Umbilical cord (tissue), 2 donors: ENCODE measurements around the gene PTPA. TPM values are rescaled to one million over a fixed set of nuclear protein-coding genes. Genes with fewer than 3 reads are reported as not detected.
"Not testable (repeated sequence)": the region's sequence is repeated elsewhere in the genome, so short reads cannot be mapped to it uniquely, and the experiment has no call there.

Experiments used
- DNase-seq: peaks from one replicate; pipeline ENCODE4 v3.0.0-alpha.2; 2015; ENCODE audit warnings: low spot score
- total RNA-seq: library from RNA; depleted of rRNA; stranded (reverse); fragments of >200 nt; gene quantifications from one replicate; pipeline ENCODE4 v1.2.3, GENCODE V29; 2014; ENCODE audit warnings: low replicate concordance; ENCODE audit not compliant: insufficient read depth

PTPA gene
- total RNA-seq, 1 donor from 2014 or later = 24.1 TPM

DNA sequence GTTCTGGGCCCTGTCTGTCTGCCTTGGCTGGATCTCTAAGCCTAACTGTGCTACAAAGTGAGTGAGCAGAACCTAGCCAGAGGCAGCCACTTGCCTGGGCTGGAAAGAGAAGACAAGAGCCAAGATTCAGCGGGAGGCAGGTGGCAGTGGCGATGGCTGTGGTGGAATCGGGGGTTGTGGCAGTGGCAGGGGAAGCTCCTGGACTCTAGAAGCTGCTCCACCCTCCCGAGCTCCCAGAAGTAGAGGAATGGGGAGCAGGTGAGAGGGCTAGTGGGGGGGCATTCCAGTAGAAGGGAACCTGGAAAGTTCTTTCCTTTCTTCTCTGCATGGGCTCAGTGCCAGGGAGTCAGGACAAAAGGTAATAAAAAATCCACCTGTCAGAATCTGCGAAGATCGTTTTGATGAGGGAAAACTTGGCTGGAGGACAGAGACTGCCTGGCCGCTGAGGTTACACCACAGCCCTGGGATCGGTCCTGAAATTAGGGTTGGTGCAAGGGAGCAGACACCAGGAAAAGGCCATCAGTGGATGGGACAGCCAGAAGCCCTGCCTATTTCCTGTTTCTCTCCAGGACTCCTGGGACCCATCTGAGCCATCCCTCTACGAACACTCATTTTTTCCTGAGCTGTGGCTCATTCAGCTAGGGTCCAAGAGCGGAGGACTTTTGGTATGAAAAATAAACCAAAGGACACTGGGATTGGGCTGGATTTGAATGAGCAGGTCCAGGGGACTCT, 2.2 kb upstream of the PTPA start:
- no peak for DNase-seq

DNA sequence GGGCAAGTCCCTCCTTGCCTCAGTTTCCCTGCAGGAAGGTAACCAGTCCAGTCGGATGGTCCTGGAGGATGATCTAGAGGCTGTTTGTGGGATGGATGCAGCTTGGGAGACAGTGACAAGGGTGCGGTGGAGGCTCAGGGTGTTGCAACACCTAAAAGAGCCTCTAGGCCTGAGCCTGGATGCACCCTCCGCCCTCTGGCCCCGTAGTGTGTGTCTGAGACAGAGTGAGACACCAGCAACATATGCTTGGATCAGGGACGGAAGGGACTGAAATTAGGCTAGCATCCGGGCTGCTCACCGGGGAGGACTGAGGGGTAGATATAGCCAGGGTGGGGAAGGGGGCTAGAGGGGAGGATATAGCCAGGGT, 1.7 kb upstream of the PTPA start:
- DNase-seq = no peak

DNA sequence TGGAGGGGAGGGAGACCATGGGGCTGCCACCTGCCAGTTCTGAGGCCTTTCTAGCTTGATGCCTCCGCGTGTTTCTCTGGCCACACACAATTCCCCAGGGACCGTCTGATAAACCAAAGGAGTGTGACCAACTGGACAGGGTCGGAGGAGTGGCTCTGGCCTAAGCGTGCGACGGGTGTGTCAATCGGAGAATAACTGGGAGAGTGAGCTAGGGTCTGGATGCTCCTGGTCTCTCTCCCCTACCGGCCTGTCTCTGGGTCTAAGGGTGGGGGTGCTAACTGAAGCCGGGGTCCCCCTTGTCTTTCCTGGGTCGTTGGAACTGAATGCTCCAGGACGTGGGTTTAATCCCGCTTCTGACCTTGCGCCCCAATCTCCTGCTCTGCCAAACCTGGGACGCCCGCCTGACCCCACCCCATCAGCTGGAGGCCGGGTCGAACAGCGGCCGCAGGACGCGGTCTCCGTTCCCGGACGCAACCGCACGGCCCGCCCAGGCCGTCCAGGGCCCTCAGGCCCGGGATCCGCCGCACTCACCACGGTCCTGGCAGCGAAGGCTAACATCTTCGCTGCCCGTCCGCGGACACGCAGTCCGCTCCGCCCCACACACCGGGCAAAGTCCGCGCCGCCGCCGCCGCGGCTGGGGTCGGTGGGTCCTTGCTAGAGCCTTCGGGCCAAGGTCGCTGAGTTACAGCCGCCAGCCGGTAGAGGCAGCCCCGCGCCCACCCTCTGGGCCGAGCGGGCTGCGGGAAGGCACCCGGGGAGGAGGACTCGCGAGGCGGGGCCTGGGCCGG, 1.1 kb upstream of the PTPA start:
- DNase-seq = no peak

DNA sequence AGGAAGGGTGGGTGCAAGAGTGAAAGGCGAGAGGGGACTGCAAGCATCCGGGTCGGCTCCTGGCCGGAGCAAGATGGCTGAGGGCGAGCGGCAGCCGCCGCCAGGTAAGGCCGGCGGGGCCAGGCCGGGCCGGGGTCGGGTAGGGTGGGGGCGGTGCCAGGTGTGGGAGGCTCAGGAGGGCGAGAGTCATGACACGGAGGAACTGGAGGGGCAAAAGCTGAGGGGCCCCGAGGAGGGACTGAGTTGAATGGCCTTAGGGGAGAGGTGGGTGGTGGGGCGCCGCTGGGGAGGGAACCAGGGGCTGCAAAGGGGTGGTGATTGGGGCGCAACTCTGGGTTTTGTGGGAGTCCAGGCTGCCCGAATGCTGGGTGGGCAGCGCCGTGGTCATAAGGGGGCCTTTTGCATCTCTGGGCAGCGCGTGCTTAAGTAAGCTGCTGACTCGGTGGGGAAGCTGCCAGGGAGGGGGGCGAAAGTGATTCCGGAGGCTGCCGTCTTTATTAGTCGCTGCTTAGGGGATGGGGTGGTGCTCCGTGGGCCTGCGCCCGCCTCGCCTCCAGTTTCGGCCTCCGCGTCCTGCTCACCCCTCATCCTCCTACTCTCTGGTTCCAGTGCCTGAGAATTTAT, 425 bp downstream of the PTPA start:
- peak; percentile 50 for DNase-seq

DNA sequence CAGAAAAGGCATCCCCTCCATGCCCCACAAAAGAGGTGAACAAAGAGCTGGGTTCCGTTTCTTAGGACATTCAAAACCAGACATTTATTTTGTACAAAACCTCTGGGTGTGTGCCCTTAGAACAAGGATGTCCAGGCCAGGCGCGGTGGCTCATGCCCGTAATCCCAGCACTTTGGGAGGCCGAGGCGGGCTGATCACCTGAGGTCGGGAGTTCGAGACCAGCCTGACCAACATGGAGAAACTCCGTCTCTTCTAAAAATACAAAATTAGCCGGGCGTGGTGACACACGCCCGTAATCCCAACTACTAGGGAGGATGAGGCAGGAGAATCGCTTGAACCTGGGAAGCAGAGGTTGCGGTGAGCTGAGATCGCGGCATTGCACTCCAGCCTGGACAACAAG, 1.3 kb downstream of the PTPA start:
- DNase-seq = not testable (repeated sequence)

DNA sequence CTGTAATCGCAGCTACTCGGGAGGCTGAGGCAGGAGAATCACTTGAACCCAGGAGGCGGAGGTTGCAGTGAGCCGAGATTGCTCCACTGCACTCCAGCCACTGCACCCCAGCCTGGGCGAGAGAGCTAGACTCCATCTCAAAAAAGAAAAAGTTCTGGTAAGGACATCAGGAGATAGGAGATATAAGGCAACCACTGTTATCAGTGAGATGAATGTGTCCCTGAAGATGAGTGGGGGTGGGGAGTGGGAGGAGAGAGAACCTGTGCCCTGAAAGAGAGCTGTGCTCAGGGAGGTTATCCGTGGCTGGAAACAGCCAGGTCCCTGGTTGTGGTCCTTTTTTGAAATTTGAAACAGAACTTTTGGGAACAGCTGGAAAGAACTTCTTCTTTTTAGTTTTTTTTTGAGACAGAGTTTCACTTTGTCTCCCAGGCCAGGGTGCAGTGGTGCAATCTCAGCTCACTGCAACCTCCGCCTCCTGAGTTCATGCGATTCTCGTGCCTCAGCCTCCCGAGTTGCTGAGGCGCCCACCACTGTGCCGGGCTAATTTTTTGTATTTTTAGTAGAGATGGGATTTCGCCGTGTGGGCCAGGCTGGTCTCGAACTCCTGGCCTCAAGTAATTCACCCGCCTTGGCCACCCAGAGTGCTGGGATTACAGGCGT, 2.6 kb downstream of the PTPA start:
- no peak for DNase-seq

DNA sequence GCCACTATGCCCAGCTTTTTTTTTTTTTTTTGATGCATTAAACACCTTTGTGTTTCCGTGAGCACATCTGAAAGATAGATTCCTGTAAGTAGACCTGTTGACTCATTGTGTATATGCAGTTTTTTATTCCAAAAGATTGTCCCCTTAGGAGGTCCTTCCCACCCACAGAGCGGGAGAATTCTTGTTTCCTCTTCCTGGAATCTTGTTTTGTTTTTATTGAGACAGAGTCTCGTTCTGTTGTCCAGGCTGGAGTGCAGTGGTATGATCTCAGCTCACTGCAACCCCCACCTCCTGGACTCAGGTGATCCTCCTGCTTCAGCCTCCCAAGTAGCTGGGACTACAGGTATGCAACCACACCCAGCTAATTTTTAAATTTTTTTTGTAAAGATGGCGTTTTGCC, 7.6 kb downstream of the PTPA start:
- DNase-seq = no peak

DNA sequence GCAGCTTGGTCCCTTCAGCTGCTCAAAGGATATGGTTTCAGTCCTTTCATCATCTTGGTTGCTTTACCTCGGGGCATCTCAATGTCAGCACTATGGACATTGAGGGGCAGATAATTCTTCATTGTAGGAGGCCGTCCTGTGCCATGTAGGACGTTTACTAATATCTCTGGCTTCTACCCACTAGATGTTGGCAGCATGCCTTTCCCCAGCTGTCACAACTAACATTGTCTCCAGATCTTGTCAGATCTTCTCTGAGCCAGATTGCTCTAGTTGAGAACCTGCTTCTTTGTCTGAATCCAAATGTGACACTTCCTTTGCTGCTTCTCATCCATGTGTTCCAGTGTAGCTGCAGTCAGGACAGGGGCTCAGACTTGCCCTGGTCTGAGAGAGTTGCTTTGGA, 10.3 kb downstream of the PTPA start:
- DNase-seq = no peak

DNA sequence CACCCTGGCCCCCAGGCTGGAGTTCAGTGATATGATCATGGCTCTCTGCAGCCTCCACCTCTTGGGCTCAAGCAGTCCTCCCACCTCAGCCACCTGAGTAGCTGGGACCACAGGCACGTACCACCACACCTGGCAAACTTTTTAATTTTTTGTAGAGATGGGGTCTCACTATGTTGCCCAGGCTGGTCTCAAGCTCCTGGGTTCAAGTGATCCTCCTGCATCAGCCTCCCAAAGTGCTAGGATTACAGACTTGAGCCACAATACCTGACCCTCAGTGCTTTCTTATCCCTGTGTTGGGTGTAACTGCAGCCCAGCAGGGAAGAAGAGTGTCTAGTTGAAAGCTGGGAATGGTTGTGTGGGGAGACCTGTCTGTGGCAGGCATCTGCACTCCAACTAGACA, 10.9 kb downstream of the PTPA start:
- no peak for DNase-seq

DNA sequence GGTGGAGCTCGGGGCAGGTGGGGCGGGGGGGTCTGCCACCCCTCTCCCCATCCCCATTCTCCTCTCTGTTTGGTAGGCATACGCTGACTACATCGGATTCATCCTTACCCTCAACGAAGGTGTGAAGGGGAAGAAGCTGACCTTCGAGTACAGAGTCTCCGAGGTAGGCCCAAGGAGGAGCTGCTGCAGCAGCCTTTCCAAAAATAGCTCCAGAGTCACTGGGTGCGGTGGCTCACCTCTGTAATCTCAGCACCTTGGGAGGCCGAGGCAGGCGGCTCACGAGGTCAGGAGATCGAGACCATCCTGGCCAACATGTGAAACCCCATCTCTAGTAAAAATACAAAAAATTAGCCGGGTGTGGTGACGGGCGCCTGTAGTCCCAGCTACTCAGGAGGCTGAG, 11.8 kb downstream of the PTPA start:
- not testable (repeated sequence) for DNase-seq

DNA sequence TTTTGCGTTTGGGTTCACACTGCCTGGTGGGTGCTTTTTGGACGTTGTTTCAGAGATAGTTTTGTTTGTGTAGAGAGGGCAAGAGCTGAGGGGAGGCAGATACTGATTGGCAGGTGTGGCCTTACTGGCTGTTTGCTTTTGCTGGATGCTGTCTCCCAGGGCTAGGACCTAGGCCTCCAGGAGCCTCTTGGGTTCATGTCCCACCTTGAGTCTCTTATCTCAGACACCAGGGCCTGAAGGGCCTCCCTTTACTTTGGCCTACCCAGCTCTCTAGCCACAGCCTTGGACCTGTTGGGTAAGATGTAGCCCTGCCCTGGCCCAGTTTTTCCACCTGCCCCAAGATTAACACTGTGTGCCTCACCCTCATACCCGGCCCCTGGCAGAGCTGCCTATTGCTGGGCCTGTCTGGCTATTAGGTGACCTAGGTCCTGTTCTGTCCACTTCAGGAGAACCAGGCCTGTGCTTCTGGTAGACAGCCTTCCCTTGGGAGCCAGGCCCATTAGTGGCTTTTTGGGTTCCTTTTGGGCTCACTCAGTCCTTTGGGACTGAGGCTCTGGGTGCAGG, 13.4 kb downstream of the PTPA start:
- DNase-seq = no peak

DNA sequence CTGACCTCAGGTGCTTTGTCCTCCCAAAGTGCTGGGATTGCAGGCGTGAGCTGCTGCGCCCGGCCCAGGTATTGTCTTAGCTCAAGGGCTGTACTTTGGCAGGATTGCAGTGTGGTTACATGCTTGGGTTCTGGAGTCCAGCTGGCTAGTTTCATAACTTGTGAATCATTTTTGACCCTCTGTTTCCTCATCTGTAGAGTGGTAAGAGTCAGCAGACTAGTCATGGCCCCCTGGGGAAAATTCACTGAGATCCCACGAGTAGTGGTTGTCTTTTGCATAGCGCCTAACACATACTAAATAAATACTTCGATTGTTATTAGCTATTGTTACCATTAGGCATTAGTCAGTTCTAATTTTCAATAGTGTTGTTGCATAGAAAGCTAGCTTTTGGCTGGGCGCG, 14.3 kb downstream of the PTPA start:
- DNase-seq = no peak

DNA sequence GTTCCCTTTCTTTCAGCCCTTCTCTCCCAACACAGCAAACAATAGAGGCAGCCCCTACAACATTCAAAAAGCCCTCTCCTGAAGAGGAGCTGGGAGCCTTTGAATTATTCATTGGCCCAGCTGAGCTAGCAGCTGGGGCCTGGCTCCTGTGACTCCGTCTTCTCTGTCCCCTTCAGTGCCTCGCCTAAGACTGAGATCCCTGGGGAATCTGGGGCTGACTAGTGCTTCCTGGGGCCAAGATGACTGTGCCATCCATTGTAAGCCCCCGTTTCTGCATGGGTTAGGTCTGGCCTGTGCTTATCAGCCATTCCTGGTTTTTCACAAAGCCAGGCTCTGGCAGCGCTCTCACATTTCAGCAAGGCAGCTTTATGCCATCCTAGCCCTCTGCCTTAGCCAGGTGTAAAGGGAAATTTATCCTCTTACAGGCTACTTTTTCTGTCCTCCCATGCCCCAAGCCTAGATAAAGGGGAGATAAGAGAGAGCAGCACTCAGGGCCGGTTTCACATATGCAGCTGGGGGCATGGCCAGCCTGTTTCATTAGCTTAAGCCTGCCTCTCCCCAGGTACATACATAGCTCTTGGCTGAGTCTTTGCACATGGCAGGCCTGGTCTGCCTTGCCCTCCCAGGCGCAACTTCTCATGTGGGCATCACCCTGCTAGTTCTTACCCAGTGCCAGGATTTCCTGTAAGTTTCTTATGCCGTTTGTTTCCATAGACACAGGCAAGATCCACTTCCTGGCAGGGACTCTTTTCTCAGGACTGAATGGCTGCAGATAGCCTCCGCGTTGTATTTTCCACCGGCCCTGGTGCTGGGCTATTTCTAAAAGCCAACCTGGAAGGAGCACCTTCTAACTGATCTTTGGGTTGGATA, 15.8 kb downstream of the PTPA start:
- no peak for DNase-seq

DNA sequence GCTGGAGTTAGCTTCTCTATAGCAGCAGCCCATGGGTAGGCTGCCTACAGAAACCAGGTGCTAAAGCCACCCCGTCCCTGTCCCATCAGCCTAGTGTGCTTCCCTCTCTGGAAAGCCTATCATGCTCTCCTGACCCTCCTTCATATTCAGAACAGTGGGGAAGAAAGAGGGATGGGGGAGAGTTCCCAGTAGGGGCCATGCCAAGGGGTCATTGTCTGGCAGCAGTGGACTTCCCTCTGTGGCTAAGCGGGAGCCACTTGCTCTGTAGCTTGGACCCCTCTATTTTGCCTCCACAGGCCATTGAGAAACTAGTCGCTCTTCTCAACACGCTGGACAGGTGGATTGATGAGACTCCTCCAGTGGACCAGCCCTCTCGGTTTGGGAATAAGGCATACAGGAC, 17.5 kb downstream of the PTPA start:
- no peak for DNase-seq

DNA sequence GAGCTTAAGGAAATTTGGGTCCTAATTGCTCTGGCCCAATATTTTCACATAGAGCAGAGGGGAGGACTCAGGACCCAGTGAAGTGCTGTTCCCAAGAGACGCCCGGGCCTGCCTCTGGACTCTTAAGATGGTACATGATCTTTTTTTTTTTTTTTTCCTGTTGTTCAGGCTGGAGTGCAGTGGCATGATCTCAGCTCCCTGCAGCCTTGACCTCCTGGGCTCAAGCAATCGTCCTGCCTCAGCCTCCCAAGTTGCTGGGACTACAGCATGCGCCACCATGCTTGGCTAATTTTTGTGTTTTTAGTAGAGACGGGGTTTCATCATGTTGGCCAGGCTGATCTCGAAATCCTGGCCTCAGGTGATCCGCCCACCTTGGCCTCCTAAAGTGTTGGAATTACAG, 19.1 kb downstream of the PTPA start:
- DNase-seq = not testable (repeated sequence)

DNA sequence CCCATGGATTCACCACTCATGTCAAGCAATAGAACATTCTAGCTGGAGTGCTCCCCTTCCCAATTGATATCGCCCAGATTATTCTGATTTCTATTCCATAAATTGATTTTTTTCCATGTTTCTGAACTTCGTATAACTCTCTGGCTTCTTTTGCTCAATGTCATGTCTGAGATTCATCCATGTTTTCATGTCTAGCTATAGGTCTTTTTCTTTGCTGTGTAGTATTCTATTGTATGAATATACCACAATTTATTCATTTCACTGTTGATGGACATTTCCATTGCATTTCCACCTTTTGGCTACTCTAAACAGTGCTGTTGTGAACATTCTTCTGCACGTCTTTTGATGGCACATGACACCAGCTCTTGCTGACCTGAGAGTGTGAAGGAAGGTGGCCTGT, 19.6 kb downstream of the PTPA start:
- DNase-seq = no peak

DNA sequence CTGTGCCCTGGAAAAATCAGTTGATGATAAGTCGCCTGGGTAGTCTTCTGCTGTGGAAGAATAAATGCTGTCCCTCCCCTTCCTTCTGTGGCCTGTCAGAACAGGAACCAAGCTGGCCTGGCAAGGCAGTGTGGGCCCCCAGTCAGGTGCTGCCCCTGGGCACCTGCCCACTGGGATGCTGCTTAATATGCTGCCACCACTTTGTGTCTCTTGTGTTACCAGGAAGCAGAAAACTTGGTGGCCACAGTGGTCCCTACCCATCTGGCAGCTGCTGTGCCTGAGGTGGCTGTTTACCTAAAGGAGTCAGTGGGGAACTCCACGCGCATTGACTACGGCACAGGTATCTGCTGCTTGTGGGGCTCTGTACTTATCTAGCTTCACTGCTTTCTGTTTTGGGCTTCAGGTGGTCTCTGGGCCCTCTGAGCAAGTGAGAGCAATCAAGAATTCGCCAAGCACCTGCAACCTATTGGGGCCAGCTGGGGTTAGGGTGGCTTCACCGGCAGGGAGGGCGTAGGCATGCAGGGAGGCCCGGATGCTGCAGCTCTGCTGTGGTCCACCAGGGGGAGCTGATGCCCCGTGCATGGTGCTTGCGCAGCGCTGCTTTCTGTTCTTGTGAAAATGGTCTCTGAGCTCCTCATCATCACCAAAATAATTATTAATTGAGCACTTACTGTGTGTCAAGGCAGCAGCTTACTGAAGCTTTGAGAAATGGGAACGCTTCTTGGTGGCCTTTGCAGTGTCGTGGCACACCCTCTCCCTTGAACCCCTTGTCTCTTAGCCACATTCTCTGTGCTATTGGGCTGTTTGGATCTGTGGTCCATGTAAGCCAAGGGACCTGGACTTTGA, 20.3 kb downstream of the PTPA start:
- peak; percentile 72 for DNase-seq

DNA sequence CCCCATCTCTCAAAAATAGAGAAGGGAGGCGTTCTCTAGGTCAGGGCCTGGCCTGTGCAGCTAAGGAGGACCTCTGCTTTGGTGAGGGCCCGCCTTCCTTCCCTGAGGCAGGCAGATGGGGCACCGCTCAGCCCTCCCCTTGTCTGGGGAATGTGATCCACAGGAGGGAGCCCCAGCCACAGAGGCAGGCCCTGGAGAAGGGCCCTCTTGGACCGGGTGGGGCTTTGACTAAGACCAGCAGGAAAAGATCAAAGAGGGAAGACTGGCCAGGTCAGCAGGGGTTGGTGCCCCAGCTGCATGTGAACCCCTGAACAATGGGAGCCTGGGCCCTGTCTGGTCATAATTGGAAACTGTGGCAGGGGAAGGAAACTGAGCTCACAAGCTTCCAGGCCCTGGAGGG, 21.9 kb downstream of the PTPA start:
- DNase-seq = no peak

DNA sequence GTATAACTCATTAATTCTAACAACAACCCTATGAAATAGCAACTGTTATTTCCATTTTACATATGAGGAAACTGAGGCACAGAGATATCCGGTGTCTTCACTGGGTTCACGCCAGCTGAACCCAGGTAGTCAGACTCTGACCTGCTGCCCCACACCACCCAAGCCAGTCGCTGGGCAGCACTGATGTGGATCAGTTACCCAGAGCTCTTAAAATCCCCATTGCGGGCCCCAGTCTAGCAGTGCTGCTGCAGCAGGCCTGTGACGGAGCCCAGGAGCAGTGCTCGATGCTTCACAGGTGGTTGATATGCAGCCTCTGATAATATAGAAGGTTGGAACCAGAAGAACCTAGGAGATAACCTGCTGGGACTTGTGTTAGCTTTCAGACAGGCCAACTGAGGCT, 24.3 kb downstream of the PTPA start:
- no peak for DNase-seq

DNA sequence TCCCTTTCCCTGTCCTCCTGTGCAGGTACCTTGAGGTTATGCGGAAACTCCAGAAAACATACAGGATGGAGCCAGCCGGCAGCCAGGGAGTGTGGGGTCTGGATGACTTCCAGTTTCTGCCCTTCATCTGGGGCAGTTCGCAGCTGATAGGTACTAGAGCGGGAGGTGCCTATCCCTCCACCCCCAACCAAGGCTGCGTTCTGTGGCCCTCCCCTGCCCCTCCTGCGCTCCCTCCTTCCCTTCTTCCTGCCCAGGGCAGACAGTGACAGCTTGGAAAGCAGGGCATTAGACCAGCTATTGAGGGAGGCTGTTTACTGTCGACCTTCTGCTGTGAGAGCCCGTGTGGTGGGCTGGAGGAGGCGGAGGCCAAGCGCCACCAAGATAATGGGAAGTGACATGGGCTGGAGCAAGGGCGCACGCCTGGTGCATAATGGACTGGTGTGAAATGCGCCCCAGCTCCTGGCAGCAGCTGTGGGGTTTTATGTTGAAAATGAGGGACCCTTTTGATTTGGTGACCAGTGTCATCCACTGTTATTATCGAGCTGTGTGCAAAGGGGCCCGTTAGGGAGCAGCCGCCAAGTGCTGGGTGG, 25.3 kb downstream of the PTPA start:
- DNase-seq = no peak
